Measurements from ENCODE around the gene SPIN4. TPM values are rescaled to one million over a fixed set of nuclear protein-coding genes. Genes with fewer than 3 reads are reported as not detected.

The SPIN4 gene
- total and polyA plus RNA-seq, 10 of the 15 experiments (the other 5 are each of a cell fraction or from before 2014, with no cell fraction given), result 3.3 to 17.0 (median 7.7) TPM

GRCh38 chrX:63361494-63361893, 10.4 kb upstream of the SPIN4 start (continued):
- TF ChIP-seq ZBTB40 (IDR thresholded peaks at IDR 0.05; ENCODE audit: borderline replicate concordance) (no peak), CBX5 (IDR thresholded peaks at IDR 0.05; ENCODE audit: low read depth) (no peak), POLR2AphosphoS5 (IDR thresholded peaks at IDR 0.05; ENCODE audit: low read length) (no peak), SPI1 (IDR thresholded peaks at IDR 0.05; ENCODE audit: borderline replicate concordance, insufficient read depth, low read depth, low read length) (no peak)

- RAD21 ChIA-PET (ENCODE audit: unreplicated experiment), result no interaction called here
- SMC1A ChIA-PET (ENCODE audit: uncharacterized antibody, unreplicated experiment), result no interaction called here
- TF ChIP-seq FOXK2 (IDR thresholded peaks at IDR 0.05) (no peak), CTCF (IDR thresholded peaks at IDR 0.05 in 2 of 3, conservative IDR thresholded peaks at IDR 0.05 in 1 of 3; ENCODE audit: control insufficient read depth in 2 of 3, extremely low read depth in 1 of 3, insufficient read depth in 1 of 3, low read depth in 3 of 3, low read length in 3 of 3) (no peak), SMARCA5 (IDR thresholded peaks at IDR 0.05) (no peak), CHD2 (IDR thresholded peaks at IDR 0.05; ENCODE audit: borderline replicate concordance, low read depth, low read length) (no peak), ZNF207 (IDR thresholded peaks at IDR 0.05; ENCODE audit: borderline replicate concordance) (no peak), IKZF2 (IDR thresholded peaks at IDR 0.05) (no peak), HDGF (IDR thresholded peaks at IDR 0.05) (no peak), PAX5 (IDR thresholded peaks at IDR 0.05; ENCODE audit: borderline replicate concordance, low read depth, low read length) (no peak), ZBTB33 (IDR thresholded peaks at IDR 0.05) (no peak), EP300 (IDR thresholded peaks at IDR 0.05; ENCODE audit: borderline replicate concordance in 1 of 2, control insufficient read depth in 1 of 2, low read depth in 2 of 2, low read length in 2 of 2) (no peak), EED (IDR thresholded peaks at IDR 0.05; ENCODE audit: low read depth) (no peak), POU2F2 (IDR thresholded peaks at IDR 0.05; ENCODE audit: borderline replicate concordance, low read depth, low read length) (no peak), NBN (IDR thresholded peaks at IDR 0.05) (no peak)
These were observed 3.4 kb upstream of the SPIN4 start for GRCh38 chrX:63354484-63354883.

More at GRCh38 chrX:63354484-63354883, 3.4 kb upstream of the SPIN4 start:
- intact Hi-C loops (cut with micrococcal nuclease; ENCODE audit: unreplicated experiment), result loop anchor here (5.0 to 10.0 kb wide), 3 partner anchors 110 to 403 kb away; no protein-coding TSS in a partner anchor
- Histone ChIP-seq H3K4me2 (ENCODE audit: control insufficient read depth, insufficient read depth) (no peak overlapping the region), H3K27ac (ENCODE audit: control insufficient read depth, insufficient read depth) (no peak overlapping the region), H3K9me3 (replicated peaks; ENCODE audit: control insufficient read depth, insufficient read depth, low read length) (no peaks in the 10 kb centered on the region; the same call in 2 of the 3 replicates), H3K9ac (ENCODE audit: control insufficient read depth, insufficient read depth, low read length) (no peak overlapping the region), H3K27me3 (replicated peaks in 1 of 2; ENCODE audit: control insufficient read depth in 2 of 2, insufficient read depth in 2 of 2, low read length in 1 of 2) (no peaks in the 10 kb centered on the region), H3K4me1 (ENCODE audit: control insufficient read depth, insufficient read depth, low read length) (no peaks in the 10 kb centered on the region), H4K20me1 (ENCODE audit: control insufficient read depth, insufficient read depth) (no peaks in the 10 kb centered on the region), H3K4me3 (no peak overlapping the region), H3K79me2 (ENCODE audit: control insufficient read depth, insufficient read depth, low read length) (peaks cover 8% of the 10 kb centered on the region), H3K36me3 (ENCODE audit: control insufficient read depth in 2 of 2, insufficient read depth in 2 of 2, low read length in 1 of 2) (no peaks in the 10 kb centered on the region), H2AFZ (ENCODE audit: control insufficient read depth, low read depth, low read length) (no peak overlapping the region)
- ATAC-seq, result no peak
- no peak for DNase-seq (ENCODE audit: low read depth, low spot score)
- ChIA-PET POLR2A (no interaction called here), CTCF (interaction anchor here (0.5 to 1.0 kb wide), 2 partner anchors 33 to 420 kb away, joined by 3 read pairs; no protein-coding TSS in a partner anchor)
- no peak for FAIRE-seq
- BruUV-seq (replicated peaks), result no TSS peak
- in situ Hi-C loops (cut with MboI), result loop anchor here (5.0 kb wide), 1 partner anchor 408 kb away; no protein-coding TSS in a partner anchor

Data from GM12878 (cell line).